IMR-90 (cell line): ENCODE results near the gene GRAMD2A.

Experiments used
- BHLHE40 ChIP-seq: fragments of 150-350 bp; IDR thresholded peaks from 2 replicates; pipeline ENCODE4 v1.6.1; 2016; ENCODE audit warnings: mild to moderate bottlenecking, low read depth, low read length
- CHD1 ChIP-seq: IDR thresholded peaks from 2 replicates; pipeline ENCODE4 v1.6.1; 2012; ENCODE audit warnings: low read depth, low read length, improper control_type of control experiment
- MAZ ChIP-seq: IDR thresholded peaks from 2 replicates; pipeline ENCODE4 v1.6.1; 2012; ENCODE audit warnings: low read depth, mild to moderate bottlenecking, low read length, improper control_type of control experiment, moderate library complexity, borderline replicate concordance
- POLR2A ChIP-seq: IDR thresholded peaks from 2 replicates; pipeline ENCODE4 v1.6.1; 2012; ENCODE audit warnings: mild to moderate bottlenecking, low read depth, low read length
- RAD21 ChIP-seq: IDR thresholded peaks from 2 replicates; pipeline ENCODE4 v1.6.1; 2012; ENCODE audit warnings: low read length, improper control_type of control experiment
- RCOR1 ChIP-seq: IDR thresholded peaks from 2 replicates; pipeline ENCODE4 v1.6.1; 2012; ENCODE audit warnings: mild to moderate bottlenecking, low read length, improper control_type of control experiment; ENCODE audit not compliant: insufficient replicate concordance
- SMC3 ChIP-seq: fragments of 150-350 bp; IDR thresholded peaks from 2 replicates; pipeline ENCODE4 v1.6.1; 2016; ENCODE audit warnings: low read depth, mild to moderate bottlenecking, antibody characterized with exemption, low read length, moderate library complexity
- USF2 ChIP-seq: fragments of 150-350 bp; IDR thresholded peaks from 2 replicates; pipeline ENCODE4 v1.6.1; 2017; ENCODE audit warnings: mild to moderate bottlenecking, antibody characterized with exemption, low read length, low read depth
- TF ChIP-seq, protein P1 (sequence below): conservative IDR thresholded peaks from 2 replicates; pipeline ENCODE4 v1.5.1; 2012; ENCODE audit warnings: mild to moderate bottlenecking, low read depth, low read length, improper control_type of control experiment

DNA sequence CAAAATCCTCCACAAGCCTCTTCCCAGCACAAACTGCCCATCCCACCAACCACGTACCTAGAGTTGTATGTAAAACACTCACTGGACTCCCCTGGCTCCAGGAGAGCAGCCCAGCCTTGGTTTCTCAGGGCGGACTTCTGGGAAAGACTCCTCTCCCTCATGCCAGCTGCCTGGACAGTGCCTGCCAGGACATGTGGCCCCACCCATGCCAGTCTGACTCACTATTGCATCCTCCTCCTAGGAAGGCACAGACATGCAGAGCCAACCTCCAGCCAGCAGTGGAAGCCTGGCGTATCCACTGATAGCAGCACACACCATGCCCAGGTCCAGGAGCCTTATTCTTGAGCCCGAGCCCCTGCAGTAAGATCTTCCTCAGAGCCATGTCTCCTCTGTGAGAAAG lies 24.8 kb upstream of the GRAMD2A start:
- TF ChIP-seq MAZ (no peak), SMC3 (no peak), CHD1 (no peak), USF2 (no peak), POLR2A (no peak), BHLHE40 (no peak), RAD21 (no peak), RCOR1 (no peak)
- TF ChIP-seq, protein P1, sequence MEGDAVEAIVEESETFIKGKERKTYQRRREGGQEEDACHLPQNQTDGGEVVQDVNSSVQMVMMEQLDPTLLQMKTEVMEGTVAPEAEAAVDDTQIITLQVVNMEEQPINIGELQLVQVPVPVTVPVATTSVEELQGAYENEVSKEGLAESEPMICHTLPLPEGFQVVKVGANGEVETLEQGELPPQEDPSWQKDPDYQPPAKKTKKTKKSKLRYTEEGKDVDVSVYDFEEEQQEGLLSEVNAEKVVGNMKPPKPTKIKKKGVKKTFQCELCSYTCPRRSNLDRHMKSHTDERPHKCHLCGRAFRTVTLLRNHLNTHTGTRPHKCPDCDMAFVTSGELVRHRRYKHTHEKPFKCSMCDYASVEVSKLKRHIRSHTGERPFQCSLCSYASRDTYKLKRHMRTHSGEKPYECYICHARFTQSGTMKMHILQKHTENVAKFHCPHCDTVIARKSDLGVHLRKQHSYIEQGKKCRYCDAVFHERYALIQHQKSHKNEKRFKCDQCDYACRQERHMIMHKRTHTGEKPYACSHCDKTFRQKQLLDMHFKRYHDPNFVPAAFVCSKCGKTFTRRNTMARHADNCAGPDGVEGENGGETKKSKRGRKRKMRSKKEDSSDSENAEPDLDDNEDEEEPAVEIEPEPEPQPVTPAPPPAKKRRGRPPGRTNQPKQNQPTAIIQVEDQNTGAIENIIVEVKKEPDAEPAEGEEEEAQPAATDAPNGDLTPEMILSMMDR, result no peak
